K562 (cell line): Measurements from ENCODE around the gene DYNLT2. TPM values are rescaled to one million over a fixed set of nuclear protein-coding genes. Genes with fewer than 3 reads are reported as not detected.

ENCODE experiments used
- BDP1 ChIP-seq: IDR thresholded peaks from 3 replicates; pipeline ENCODE4 v1.6.1; 2011; ENCODE audit not compliant: insufficient read length, insufficient read depth
- CC2D1A ChIP-seq: fragments of 450-650 bp; IDR thresholded peaks from 2 replicates; pipeline ENCODE4 v1.6.1; 2017; ENCODE audit warnings: mild to moderate bottlenecking
- GATA2 ChIP-seq: sonication (generic); formaldehyde crosslinking; IDR thresholded peaks from 2 replicates; pipeline ENCODE4 v1.4.0; 2020; ENCODE audit warnings: mild to moderate bottlenecking, missing genetic modification reagents
- HNRNPH1 ChIP-seq: fragments of 200-400 bp; formaldehyde crosslinking; optimal IDR thresholded peaks from 2 replicates; pipeline ENCODE3; 2017; ENCODE audit warnings: low read depth, mild to moderate bottlenecking, low read length, moderate library complexity
- HNRNPLL ChIP-seq: fragments of 200-400 bp; formaldehyde crosslinking; IDR thresholded peaks from 2 replicates; pipeline ENCODE4 v1.6.1; 2017; ENCODE audit warnings: low read length, low read depth, mild to moderate bottlenecking; ENCODE audit not compliant: poor library complexity, severe bottlenecking
- MEIS2 ChIP-seq: fragments of 450-650 bp; IDR thresholded peaks from 2 replicates; pipeline ENCODE4 v1.6.1; 2014; ENCODE audit warnings: mild to moderate bottlenecking; ENCODE audit not compliant: partially characterized antibody
- NEUROD1 ChIP-seq: fragments of 150-350 bp; IDR thresholded peaks from 2 replicates; pipeline ENCODE4 v1.6.1; 2014; ENCODE audit warnings: borderline replicate concordance, low read length, low read depth; ENCODE audit not compliant: partially characterized antibody
- PPARD ChIP-seq: fragments of 250-450 bp; sonication (Bioruptor Pico); IDR thresholded peaks from 2 replicates; pipeline ENCODE4 v1.8.0; 2022; ENCODE audit warnings: inconsistent platforms, mild to moderate bottlenecking, moderate library complexity
- RBBP5 ChIP-seq: fragments of 200-600 bp; sonication (generic); IDR thresholded peaks from 2 replicates; pipeline ENCODE4 v1.6.1; 2012; ENCODE audit warnings: borderline replicate concordance, mild to moderate bottlenecking, low read length, control low read depth, inconsistent platforms; ENCODE audit not compliant: insufficient read depth, poor library complexity, severe bottlenecking
- RBM34 ChIP-seq: fragments of 200-400 bp; formaldehyde crosslinking; IDR thresholded peaks from 2 replicates; pipeline ENCODE4 v1.6.1; 2018; ENCODE audit warnings: low read length, borderline replicate concordance; ENCODE audit not compliant: insufficient read depth
- SMC3 ChIP-seq: conservative IDR thresholded peaks from 2 replicates; pipeline ENCODE4 v1.6.1; 2011; ENCODE audit warnings: low read depth, low read length, improper control_type of control experiment; ENCODE audit not compliant: insufficient read depth
- SRF ChIP-seq, 2 experiments: fragments of 250-450, 450-650 bp in 1 of 2; sonication (Bioruptor Pico) in 1 of 2; sonication (generic) in 1 of 2; formaldehyde crosslinking; IDR thresholded peaks; 2 replicates each; pipeline versions ENCODE4 v1.5.0 to v1.5.1; 2020 to 2022; ENCODE audit warnings: mild to moderate bottlenecking in 1 of 2, missing genetic modification reagents in 1 of 2
- SRSF1 ChIP-seq: fragments of 200-400 bp; formaldehyde crosslinking; IDR thresholded peaks from 2 replicates; pipeline ENCODE4 v1.6.1; 2017; ENCODE audit warnings: mild to moderate bottlenecking, low read depth, low read length, moderate library complexity
- STAT5A ChIP-seq: IDR thresholded peaks from 2 replicates; pipeline ENCODE4 v1.6.1; 2012; ENCODE audit warnings: low read length, inconsistent platforms, borderline replicate concordance
- TCF3 ChIP-seq: sonication (generic); formaldehyde crosslinking; IDR thresholded peaks from 2 replicates; pipeline ENCODE4 v1.4.0; 2020; ENCODE audit warnings: mild to moderate bottlenecking, missing genetic modification reagents
- TCF7L2 ChIP-seq: fragments of 150-350 bp; IDR thresholded peaks from 2 replicates; pipeline ENCODE4 v1.6.1; 2016; ENCODE audit warnings: low read depth, mild to moderate bottlenecking, low read length, moderate library complexity
- TFAM ChIP-seq: fragments of 250-450 bp; sonication (Bioruptor Pico); conservative IDR thresholded peaks from 2 replicates; pipeline ENCODE4 v1.5.0; 2021; ENCODE audit warnings: mild to moderate bottlenecking, moderate library complexity
- ZBTB8A ChIP-seq: fragments of 450-650 bp; IDR thresholded peaks from 2 replicates; pipeline ENCODE4 v1.6.1; 2018; ENCODE audit warnings: mild to moderate bottlenecking, moderate library complexity; ENCODE audit not compliant: partially characterized antibody
- polyA plus RNA-seq, 8 experiments: library from polyadenylated mRNA; depleted of rRNA in 4 of 8; stranded (reverse) in 5 of 8; unstranded in 3 of 8; fragments of >200 nt; fragmentation: Nextera tagmentation in 2 of 8; fragmentation: Illumina TruSeq in 1 of 8; extraction: Ambion mirVana in 2 of 8; extraction: Trizol in 1 of 8; gene quantifications; 2 replicates each; pipeline versions ENCODE4 v1.2.1 to v1.2.3, GENCODE V29; 2011 to 2014; ENCODE audit warnings: inconsistent platforms in 1 of 8, missing spikeins in 1 of 8
- total RNA-seq, 7 experiments: library from RNA; depleted of rRNA in 6 of 7; stranded (reverse); fragments of >200 nt in 6 of 7; fragmentation: Illumina TruSeq in 2 of 7; extraction: Trizol in 2 of 7; gene quantifications; 2 replicates each; pipeline versions ENCODE4 v1.2.1 to v1.2.3, GENCODE V29; 2011 to 2021; ENCODE audit warnings: low replicate concordance in 1 of 7
- TF ChIP-seq, protein P1 (sequence below): sonication (generic); formaldehyde crosslinking; IDR thresholded peaks from 2 replicates; pipeline ENCODE4 v1.8.1; 2023; ENCODE audit warnings: mild to moderate bottlenecking, missing genetic modification reagents, moderate library complexity
- TF ChIP-seq, protein P2 (sequence below): IDR thresholded peaks from 2 replicates; pipeline ENCODE4 v1.6.1; 2011; ENCODE audit not compliant: insufficient read length; ENCODE audit errors: extremely low read depth
- TF ChIP-seq, protein P3 (sequence below): IDR thresholded peaks from 2 replicates; pipeline ENCODE4 v1.6.1; 2012; ENCODE audit warnings: low read depth, low read length, improper control_type of control experiment, borderline replicate concordance
- TF ChIP-seq, protein P4 (sequence below): fragments of 250-450 bp; sonication (Bioruptor Pico); IDR thresholded peaks from 2 replicates; pipeline ENCODE4 v1.5.0; 2020; ENCODE audit warnings: mild to moderate bottlenecking

The DYNLT2 gene
- total and polyA plus RNA-seq, 9 of the 15 experiments (the other 6 are each of a cell fraction or from before 2014, with no cell fraction given), result 2.0 to 12.8 (median 6.3) TPM

DNA sequence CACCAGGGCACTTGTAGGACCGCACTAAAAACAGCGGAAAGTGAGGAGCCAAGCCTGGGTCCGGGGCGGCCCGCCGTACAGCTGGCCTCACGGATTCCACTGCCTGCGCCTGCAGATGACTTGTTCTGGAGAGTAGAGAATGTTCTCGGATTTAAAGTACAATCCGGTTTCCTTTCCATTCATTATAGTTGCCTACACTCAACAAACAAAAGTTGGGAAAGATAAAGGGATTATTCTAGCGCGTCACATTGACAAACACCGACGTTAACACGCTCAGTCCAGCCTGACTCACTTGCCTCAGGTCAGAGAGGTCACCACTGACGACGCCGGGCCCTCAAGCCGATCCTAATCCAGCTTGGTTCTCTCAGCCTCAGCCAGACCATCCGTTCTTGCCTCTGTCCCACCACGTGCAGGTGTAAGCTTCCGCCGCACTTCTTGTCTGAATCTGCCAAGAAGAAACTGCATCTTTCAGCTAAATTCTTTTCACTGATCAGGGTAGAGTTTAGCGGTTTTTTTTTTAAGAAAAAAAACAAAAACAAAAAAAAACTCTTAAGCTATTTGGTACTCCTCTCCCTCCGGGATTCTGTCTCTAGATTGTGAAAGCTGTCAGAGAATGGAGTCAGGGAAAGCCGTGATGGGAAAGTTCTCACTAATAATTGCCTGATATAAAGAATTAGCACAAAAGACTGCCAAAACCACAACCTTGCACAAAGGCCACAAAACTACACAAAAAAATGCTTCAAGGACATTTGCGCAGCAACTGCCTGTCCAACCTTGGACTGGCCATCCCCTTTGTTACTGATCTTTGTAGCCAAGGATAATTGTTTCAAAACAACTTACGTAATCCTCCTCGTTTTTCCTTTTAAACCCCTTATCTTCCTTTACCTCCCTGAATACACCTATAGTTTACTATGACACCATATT, 26.0 kb downstream of the DYNLT2 start (continued):
- TF ChIP-seq NEUROD1 (no peak), SRSF1 (no peak), SMC3 (no peak), HNRNPH1 (no peak), TFAM (CRISPR knock-in tag) (no peak), PPARD (no peak), RBM34 (no peak), ZBTB8A (no peak), STAT5A (no peak), TCF7L2 (no peak), HNRNPLL (peak; percentile 49), BDP1 (no peak), MEIS2 (peak; percentile 72), SRF (CRISPR knock-in tag; IDR thresholded peaks at IDR 0.05) (no peak), GATA2 (CRISPR knock-in tag) (peak; percentile 35; the same call in 1 of the 2 replicates), CC2D1A (no peak), RBBP5 (peak; percentile 67), TCF3 (CRISPR knock-in tag) (peak; percentile 22; the same call in 1 of the 2 replicates)
- TF ChIP-seq, protein P1, sequence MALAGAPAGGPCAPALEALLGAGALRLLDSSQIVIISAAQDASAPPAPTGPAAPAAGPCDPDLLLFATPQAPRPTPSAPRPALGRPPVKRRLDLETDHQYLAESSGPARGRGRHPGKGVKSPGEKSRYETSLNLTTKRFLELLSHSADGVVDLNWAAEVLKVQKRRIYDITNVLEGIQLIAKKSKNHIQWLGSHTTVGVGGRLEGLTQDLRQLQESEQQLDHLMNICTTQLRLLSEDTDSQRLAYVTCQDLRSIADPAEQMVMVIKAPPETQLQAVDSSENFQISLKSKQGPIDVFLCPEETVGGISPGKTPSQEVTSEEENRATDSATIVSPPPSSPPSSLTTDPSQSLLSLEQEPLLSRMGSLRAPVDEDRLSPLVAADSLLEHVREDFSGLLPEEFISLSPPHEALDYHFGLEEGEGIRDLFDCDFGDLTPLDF (CRISPR knock-in tag), result no peak
- TF ChIP-seq, protein P2, sequence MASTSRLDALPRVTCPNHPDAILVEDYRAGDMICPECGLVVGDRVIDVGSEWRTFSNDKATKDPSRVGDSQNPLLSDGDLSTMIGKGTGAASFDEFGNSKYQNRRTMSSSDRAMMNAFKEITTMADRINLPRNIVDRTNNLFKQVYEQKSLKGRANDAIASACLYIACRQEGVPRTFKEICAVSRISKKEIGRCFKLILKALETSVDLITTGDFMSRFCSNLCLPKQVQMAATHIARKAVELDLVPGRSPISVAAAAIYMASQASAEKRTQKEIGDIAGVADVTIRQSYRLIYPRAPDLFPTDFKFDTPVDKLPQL, result no peak
- TF ChIP-seq, protein P3, sequence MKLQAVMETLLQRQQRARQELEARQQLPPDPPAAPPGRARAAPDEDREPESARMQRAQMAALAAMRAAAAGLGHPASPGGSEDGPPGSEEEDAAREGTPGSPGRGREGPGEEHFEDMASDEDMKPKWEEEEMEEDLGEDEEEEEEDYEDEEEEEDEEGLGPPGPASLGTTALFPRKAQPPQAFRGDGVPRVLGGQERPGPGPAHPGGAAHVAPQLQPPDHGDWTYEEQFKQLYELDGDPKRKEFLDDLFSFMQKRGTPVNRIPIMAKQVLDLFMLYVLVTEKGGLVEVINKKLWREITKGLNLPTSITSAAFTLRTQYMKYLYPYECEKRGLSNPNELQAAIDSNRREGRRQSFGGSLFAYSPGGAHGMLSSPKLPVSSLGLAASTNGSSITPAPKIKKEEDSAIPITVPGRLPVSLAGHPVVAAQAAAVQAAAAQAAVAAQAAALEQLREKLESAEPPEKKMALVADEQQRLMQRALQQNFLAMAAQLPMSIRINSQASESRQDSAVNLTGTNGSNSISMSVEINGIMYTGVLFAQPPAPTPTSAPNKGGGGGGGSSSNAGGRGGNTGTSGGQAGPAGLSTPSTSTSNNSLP, result peak; percentile 22; the same call in 1 of the 2 replicates
- TF ChIP-seq, protein P4, sequence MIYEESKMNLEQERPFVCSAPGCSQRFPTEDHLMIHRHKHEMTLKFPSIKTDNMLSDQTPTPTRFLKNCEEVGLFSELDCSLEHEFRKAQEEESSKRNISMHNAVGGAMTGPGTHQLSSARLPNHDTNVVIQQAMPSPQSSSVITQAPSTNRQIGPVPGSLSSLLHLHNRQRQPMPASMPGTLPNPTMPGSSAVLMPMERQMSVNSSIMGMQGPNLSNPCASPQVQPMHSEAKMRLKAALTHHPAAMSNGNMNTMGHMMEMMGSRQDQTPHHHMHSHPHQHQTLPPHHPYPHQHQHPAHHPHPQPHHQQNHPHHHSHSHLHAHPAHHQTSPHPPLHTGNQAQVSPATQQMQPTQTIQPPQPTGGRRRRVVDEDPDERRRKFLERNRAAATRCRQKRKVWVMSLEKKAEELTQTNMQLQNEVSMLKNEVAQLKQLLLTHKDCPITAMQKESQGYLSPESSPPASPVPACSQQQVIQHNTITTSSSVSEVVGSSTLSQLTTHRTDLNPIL (CRISPR knock-in tag), result no peak
